CD4-positive, alpha-beta memory T cell (primary cell): ENCODE data around the gene DUS2. TPM values are rescaled to one million over a fixed set of nuclear protein-coding genes. Genes with fewer than 3 reads are reported as not detected.

Experiments
- polyA plus RNA-seq, 2 donors: library from polyadenylated mRNA; unstranded; fragments of 300-500 nt; fragmentation: Illumina TruSeq; gene quantifications; one replicate each; pipeline ENCODE4 v1.2.3, GENCODE V29; 2021
- total RNA-seq, 2 experiments: library from RNA; stranded (reverse); gene quantifications; one replicate each; pipeline ENCODE4 v1.2.3, GENCODE V29; 2021

Gene DUS2
- total and polyA plus RNA-seq, 4 experiments from 2014 or later = 9.0 to 14.6 (median 12.8) TPM

Other genes with a start within 250 kb of the DUS2 start
- gene RANBP10, start 216.7 kb upstream of the DUS2 start, total RNA-seq = 10 to 100 TPM; 25.6 to 27.8 TPM
- 10 to 100 TPM in 1 of 2 donors, 1 to 10 TPM in 1; 7.1 to 14.7 TPM for gene RANBP10, start 216.7 kb upstream of the DUS2 start, polyA plus RNA-seq
- gene TSNAXIP1, start 216.4 kb upstream of the DUS2 start, total RNA-seq = under 1 TPM; 0.44 to 0.64 TPM
- not detected for gene TSNAXIP1, start 216.4 kb upstream of the DUS2 start, polyA plus RNA-seq
- 10 to 100 TPM; 56.8 to 58.4 TPM for gene THAP11, start 181.0 kb upstream of the DUS2 start, total RNA-seq
- gene THAP11, start 181.0 kb upstream of the DUS2 start, polyA plus RNA-seq = 100 to 1,000 TPM; 130 to 147 TPM
- gene NUTF2, start 176.4 kb upstream of the DUS2 start, total RNA-seq = 10 to 100 TPM; 41.2 to 45.9 TPM
- 100 to 1,000 TPM; 127 to 128 TPM for gene NUTF2, start 176.4 kb upstream of the DUS2 start, polyA plus RNA-seq
- gene CENPT, start 175.6 kb upstream of the DUS2 start, total RNA-seq = 100 to 1,000 TPM; 103 to 107 TPM
- 10 to 100 TPM; 15.4 to 18.1 TPM for gene CENPT, start 175.6 kb upstream of the DUS2 start, polyA plus RNA-seq
- 100 to 1,000 TPM; 141 to 144 TPM for gene EDC4, start 150.2 kb upstream of the DUS2 start, total RNA-seq
- gene EDC4, start 150.2 kb upstream of the DUS2 start, polyA plus RNA-seq = 10 to 100 TPM; 18.5 to 37.3 TPM
- 1 to 10 TPM; 5.9 to 7.0 TPM for gene NRN1L, start 138.4 kb upstream of the DUS2 start, total RNA-seq
- under 1 TPM; 0.81 to 0.96 TPM for gene NRN1L, start 138.4 kb upstream of the DUS2 start, polyA plus RNA-seq
- 10 to 100 TPM; 22.3 to 25.1 TPM for gene PSKH1, start 130.0 kb upstream of the DUS2 start, total RNA-seq
- gene PSKH1, start 130.0 kb upstream of the DUS2 start, polyA plus RNA-seq = 10 to 100 TPM; 19.4 to 25.3 TPM
- gene CTRL, start 91.4 kb upstream of the DUS2 start, total RNA-seq = 1 to 10 TPM; 5.1 to 8.6 TPM
- gene CTRL, start 91.4 kb upstream of the DUS2 start, polyA plus RNA-seq = 1 to 10 TPM in 1 of 2 donors, under 1 TPM in 1; 0.41 to 1.8 TPM
- 100 to 1,000 TPM; 147 to 152 TPM for gene PSMB10, start 86.4 kb upstream of the DUS2 start, total RNA-seq
- gene PSMB10, start 86.4 kb upstream of the DUS2 start, polyA plus RNA-seq = 100 to 1,000 TPM; 461 to 777 TPM
- gene LCAT, start 79.2 kb upstream of the DUS2 start, total RNA-seq = 10 to 100 TPM; 18.2 to 20.3 TPM
- gene LCAT, start 79.2 kb upstream of the DUS2 start, polyA plus RNA-seq = 1 to 10 TPM in 1 of 2 donors, not detected in 1; 1.9 TPM
- 10 to 100 TPM; 33.2 to 33.5 TPM for gene SLC12A4, start 54.6 kb upstream of the DUS2 start, total RNA-seq
- gene SLC12A4, start 54.6 kb upstream of the DUS2 start, polyA plus RNA-seq = 1 to 10 TPM; 4.0 to 5.1 TPM
- gene DPEP3, start 42.8 kb upstream of the DUS2 start, total RNA-seq = 1 to 10 TPM in 1 of 2 experiments, under 1 TPM in 1; 0.91 to 1.2 TPM
- not detected for gene DPEP3, start 42.8 kb upstream of the DUS2 start, polyA plus RNA-seq
- 100 to 1,000 TPM; 106 to 119 TPM for gene DPEP2, start 23.8 kb upstream of the DUS2 start, total RNA-seq
- gene DPEP2, start 23.8 kb upstream of the DUS2 start, polyA plus RNA-seq = 10 to 100 TPM; 46.9 to 58.8 TPM
- gene DPEP2NB, start 7.4 kb upstream of the DUS2 start, total RNA-seq = not detected
- not detected for gene DPEP2NB, start 7.4 kb upstream of the DUS2 start, polyA plus RNA-seq
- 10 to 100 TPM; 16.1 to 17.0 TPM for gene DDX28, start 52 bp upstream of the DUS2 start, total RNA-seq
- gene DDX28, start 52 bp upstream of the DUS2 start, polyA plus RNA-seq = 10 to 100 TPM; 36.0 to 55.8 TPM
- 100 to 1,000 TPM; 127 to 134 TPM for gene NFATC3, start 62.1 kb downstream of the DUS2 start, total RNA-seq
- 10 to 100 TPM; 76.5 to 94.9 TPM for gene NFATC3, start 62.1 kb downstream of the DUS2 start, polyA plus RNA-seq
- under 1 TPM; 0.14 to 0.26 TPM for gene ESRP2, start 212.8 kb downstream of the DUS2 start, total RNA-seq
- gene ESRP2, start 212.8 kb downstream of the DUS2 start, polyA plus RNA-seq = under 1 TPM in 1 of 2 donors, not detected in 1; 0.64 TPM
- gene PLA2G15, start 222.1 kb downstream of the DUS2 start, total RNA-seq = 10 to 100 TPM; 12.0 to 13.3 TPM
- 10 to 100 TPM in 1 of 2 donors, 1 to 10 TPM in 1; 6.6 to 10.8 TPM for gene PLA2G15, start 222.1 kb downstream of the DUS2 start, polyA plus RNA-seq
- 100 to 1,000 TPM; 190 to 194 TPM for gene SLC7A6, start 241.2 kb downstream of the DUS2 start, total RNA-seq
- 10 to 100 TPM; 14.4 to 21.1 TPM for gene SLC7A6, start 241.2 kb downstream of the DUS2 start, polyA plus RNA-seq